Bladder microvascular endothelial cell (primary cell): ENCODE measurements around the gene ZNF256. TPM values are rescaled to one million over a fixed set of nuclear protein-coding genes. Genes with fewer than 3 reads are reported as not detected.

Experiments
- total RNA-seq: library from RNA; depleted of rRNA; stranded (reverse); fragments of >200 nt; gene quantifications from 2 replicates; pipeline ENCODE4 v1.2.3, GENCODE V29; 2014

The ZNF256 gene
- total RNA-seq: 4.0 and 5.5 TPM in 2 replicates

DNA sequence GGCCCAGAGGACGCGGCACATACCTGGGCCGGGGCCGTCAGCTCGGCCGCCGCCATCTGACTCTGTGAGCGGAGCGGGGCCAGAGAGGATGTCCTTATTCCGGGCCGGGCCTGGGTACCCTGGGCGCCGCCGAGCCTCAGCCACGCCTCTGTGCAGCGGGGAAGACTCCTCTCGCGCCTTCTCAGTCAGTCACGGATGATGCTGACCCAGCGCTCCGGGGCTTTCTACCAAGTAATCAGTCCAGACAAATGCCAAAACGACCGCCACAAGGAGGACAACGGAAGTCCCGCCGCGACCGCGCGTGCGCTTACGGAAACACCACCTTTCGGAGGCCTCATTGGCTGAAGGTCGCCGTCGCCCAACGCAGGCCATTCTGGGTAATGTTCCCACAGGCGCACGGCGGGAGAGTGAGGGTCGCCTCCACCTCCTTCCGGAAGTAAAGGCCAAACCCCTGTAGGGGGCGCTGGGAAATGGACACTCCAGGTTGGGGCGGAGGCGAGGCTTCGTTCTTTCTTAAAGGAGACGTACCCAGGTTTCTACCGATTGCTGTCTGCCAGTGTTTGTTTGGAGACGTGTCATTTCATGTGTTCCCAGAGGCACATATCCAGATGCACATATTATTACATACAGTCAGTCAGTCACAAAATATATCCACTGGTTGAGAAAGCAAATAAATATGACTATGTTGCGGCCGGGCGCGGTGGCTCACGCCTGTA, at the start of gene ZNF256:
Gene ZNF256, minus strand, starts transcription at position 288 of the 716 bp plus-strand sequence. Its CDS starts 232 bp downstream, at position 56.

DNA sequence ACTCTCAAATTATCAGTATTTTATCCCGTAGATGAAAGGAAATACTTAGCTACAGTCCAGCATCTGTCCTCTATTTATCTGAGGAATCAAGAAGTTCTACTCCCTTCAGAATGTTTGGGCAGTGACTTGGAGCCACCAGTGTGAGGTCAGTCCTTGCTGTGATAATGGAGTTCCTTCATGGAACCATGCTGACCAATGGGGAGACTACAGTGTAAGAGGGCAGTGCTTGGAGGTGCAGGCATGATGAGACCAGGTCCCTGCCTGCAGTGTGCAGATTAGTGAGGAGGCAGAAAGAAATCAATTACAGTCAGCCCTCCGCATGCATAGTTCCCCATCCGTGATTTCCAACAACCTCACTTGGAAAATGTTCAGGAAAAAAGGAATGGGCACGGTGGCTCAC, 26.9 kb upstream of the ZNF256 start, which contains the start of gene C19orf18:
Gene C19orf18, minus strand, starts transcription at position 101 of the 400 bp plus-strand sequence. CDS start 102 bp downstream, outside the sequence.

GRCh38 chr19:57934820-57935665, 12.5 kb downstream of the ZNF256 start, which contains the start of gene ZNF418:
Gene ZNF418 (minus strand): TSS chr19:57935402. CDS start chr19:57933822, 1,580 bp downstream.

GRCh38 chr19:57916168-57916995, 31.1 kb downstream of the ZNF256 start, which contains the start of gene ZNF417:
Gene ZNF417 (minus strand): TSS chr19:57916592. CDS start chr19:57916411, 181 bp downstream.

Other genes with a start within 250 kb of the ZNF256 start
- gene ZNF154, start 238.5 kb downstream of the ZNF256 start, total RNA-seq: 1.3 and 1.4 TPM in 2 replicates
- gene ZNF671, start 220.1 kb downstream of the ZNF256 start, total RNA-seq: 5.7 and 6.7 TPM in 2 replicates
- 8.7 and 14.7 TPM in 2 replicates for gene ZNF776, start 200.9 kb downstream of the ZNF256 start, total RNA-seq
- gene ZNF586, start 178.0 kb downstream of the ZNF256 start, total RNA-seq: 9.6 and 20.1 TPM in 2 replicates
- gene ZNF552, start 132.8 kb downstream of the ZNF256 start, total RNA-seq: 3.9 and 7.9 TPM in 2 replicates
- 8.6 and 20.8 TPM in 2 replicates for gene ZNF587B, start 117.4 kb downstream of the ZNF256 start, total RNA-seq
- gene ZNF587, start 97.8 kb downstream of the ZNF256 start, total RNA-seq: 12.5 and 32.9 TPM in 2 replicates
- 2.6 and 4.7 TPM in 2 replicates for gene ZNF814, start 58.7 kb downstream of the ZNF256 start, total RNA-seq
- 7.1 and 22.4 TPM in 2 replicates for gene ZNF417, start 31.1 kb downstream of the ZNF256 start, total RNA-seq
- gene ZNF418, start 12.3 kb downstream of the ZNF256 start, total RNA-seq: 1.9 and 6.7 TPM in 2 replicates
- gene C19orf18, start 26.8 kb upstream of the ZNF256 start, total RNA-seq: 0.16 and 0.25 TPM in 2 replicates
- 5.7 and 11.6 TPM in 2 replicates for gene ZNF606, start 55.1 kb upstream of the ZNF256 start, total RNA-seq
- 0.16 and 0.25 TPM in 2 replicates for gene ZSCAN1, start 86.3 kb upstream of the ZNF256 start, total RNA-seq
- 0.97 and 2.6 TPM in 2 replicates for gene ZNF135, start 111.6 kb upstream of the ZNF256 start, total RNA-seq
- gene ZSCAN18, start 150.5 kb upstream of the ZNF256 start, total RNA-seq: 15.2 and 19.6 TPM in 2 replicates
- 6.5 and 11.3 TPM in 2 replicates for gene ZNF329, start 203.1 kb upstream of the ZNF256 start, total RNA-seq
- 14.7 and 21.0 TPM in 2 replicates for gene ZNF274, start 235.4 kb upstream of the ZNF256 start, total RNA-seq